ENCODE results near the gene KHSRP. TPM values are rescaled to one million over a fixed set of nuclear protein-coding genes. Genes with fewer than 3 reads are reported as not detected.

KHSRP gene
- total and polyA plus RNA-seq, 2 of the 13 experiments (the other 11 are each of a cell fraction or from before 2014, with no cell fraction given) = 72.1 to 129 TPM

DNA sequence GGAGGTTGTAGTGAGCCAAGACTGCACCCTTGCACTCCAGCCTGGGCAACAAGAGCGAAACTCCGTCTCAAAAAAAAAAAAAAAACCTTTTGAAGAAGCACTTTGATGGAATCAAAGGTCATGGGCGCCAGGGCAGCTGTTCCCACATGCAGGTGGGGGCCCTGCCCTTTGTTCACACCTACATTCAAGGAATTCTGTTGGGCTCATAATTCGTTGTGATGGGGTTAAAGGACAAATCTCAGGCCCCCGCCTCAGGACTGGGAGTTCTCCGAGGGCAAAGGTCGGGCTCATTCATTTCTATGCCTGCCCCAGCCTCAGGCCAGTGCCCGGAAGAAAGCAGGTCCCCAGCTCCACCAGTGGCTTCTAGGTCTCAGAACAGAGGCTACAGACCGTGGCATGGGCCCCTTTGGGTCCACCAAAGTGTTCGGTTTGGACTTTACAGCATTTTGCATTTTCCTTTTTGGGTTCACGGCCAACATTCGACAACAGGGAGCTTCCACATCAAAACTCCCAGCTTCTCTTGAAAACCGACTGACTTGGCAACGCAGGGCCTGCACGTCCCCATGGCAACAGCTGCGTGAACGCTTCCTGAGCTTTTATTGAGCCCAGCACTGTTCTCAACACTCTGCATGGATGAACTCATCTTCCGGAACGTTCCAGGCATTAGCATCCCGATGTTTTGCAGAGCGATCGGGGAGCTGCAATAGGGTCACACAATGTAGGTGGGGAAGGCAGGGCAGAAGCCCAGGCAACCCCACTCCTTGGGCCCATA lies 21.6 kb downstream of the KHSRP start:
- BruUV-seq (replicated peaks) = no TSS peak
- under 1% methylated on average over 17 of the region's 22 CpGs for WGBS (ENCODE audit: low lambda C conversion rate)
- FAIRE-seq = peak; percentile 76
- Histone ChIP-seq H3K27ac (ENCODE audit: extremely low read length, insufficient read depth, low read length) (peak overlapping the region; percentile 48), H3K79me2 (ENCODE audit: insufficient read depth, low read length) (no peaks in the 10 kb centered on the region), H4K20me1 (ENCODE audit: insufficient read depth, low read length) (no peaks in the 10 kb centered on the region), H3K27me3 (ENCODE audit: control insufficient read depth in 1 of 2, insufficient read depth in 2 of 2, low read length in 2 of 2) (no peaks in the 10 kb centered on the region), H2AFZ (ENCODE audit: low read length) (no peak overlapping the region), H3K9me3 (ENCODE audit: low read length) (no peaks in the 10 kb centered on the region), H3K4me2 (ENCODE audit: low read depth, low read length) (peak overlapping the region; percentile 74), H3K36me3 (replicated peaks in 1 of 2; ENCODE audit: control insufficient read depth in 1 of 2, insufficient read depth in 2 of 2, low read length in 2 of 2) (no peaks in the 10 kb centered on the region), H3K9ac (ENCODE audit: insufficient read depth, low read depth, low read length) (peak overlapping the region; percentile 16; the same call in 1 of the 2 replicates), H3K4me1 (ENCODE audit: insufficient read depth, low read length) (peaks cover 18% of the 10 kb centered on the region), H3K4me3 (replicated peaks in 1 of 3; ENCODE audit: insufficient read depth in 1 of 3, low read depth in 2 of 3, low read length in 3 of 3) (peak overlapping the region; percentile 19 to 50 (median 21))
- intact Hi-C loops (cut with micrococcal nuclease; ENCODE audit: unreplicated experiment) = no loop called here
- peak; percentile 87 for ATAC-seq
- peak; percentile 58 for DNase-seq (ENCODE audit: low spot score)
- in situ Hi-C loops (cut with HindIII; ENCODE audit: extremely low pct_ligation_motif_present, low pct_unique_long_range_greater_than_20kb) = no loop called here
- ChIA-PET CTCF (ENCODE audit: low intra/inter-chr PET ratio, low total read pairs) (no interaction called here), POLR2A (interaction anchor here (1.0 to 3.3 kb wide), 6 partner anchors 10 to 73 kb away, joined by 3 to 17 read pairs (median 7); partner anchors contain the start of genes ALKBH7, CLPP, GTF2F1 and KHSRP)
- TF ChIP-seq ZMYM4 (CRISPR knock-in tag; IDR thresholded peaks at IDR 0.05) (no peak), CSRNP2 (CRISPR knock-in tag; conservative IDR thresholded peaks at IDR 0.05; ENCODE audit: low read depth) (no peak), TGIF2 (CRISPR knock-in tag; IDR thresholded peaks at IDR 0.05) (no peak), ZNF296 (CRISPR knock-in tag; conservative IDR thresholded peaks at IDR 0.05) (no peak), ZNF770 (CRISPR knock-in tag; IDR thresholded peaks at IDR 0.05) (no peak), ZNF572 (CRISPR knock-in tag; IDR thresholded peaks at IDR 0.05) (no peak), DNMT1 (CRISPR knock-in tag; IDR thresholded peaks at IDR 0.05) (no peak), ZBTB38 (CRISPR knock-in tag; IDR thresholded peaks at IDR 0.05) (no peak), ZNF703 (CRISPR knock-in tag; IDR thresholded peaks at IDR 0.05; ENCODE audit: borderline replicate concordance) (no peak), SNRNP70 (IDR thresholded peaks at IDR 0.05; ENCODE audit: low read depth, low read length) (no peak), ZBTB1 (CRISPR knock-in tag; IDR thresholded peaks at IDR 0.05; ENCODE audit: borderline replicate concordance) (no peak), FOSL1 (CRISPR knock-in tag; IDR thresholded peaks at IDR 0.05; ENCODE audit: borderline replicate concordance) (no peak), FOXC1 (CRISPR knock-in tag; IDR thresholded peaks at IDR 0.05; ENCODE audit: borderline replicate concordance) (no peak), NAIF1 (CRISPR knock-in tag; IDR thresholded peaks at IDR 0.05; ENCODE audit: borderline replicate concordance) (0 out of 2 replicates have a peak, but pooled peaks have one; percentile 13), ZNF546 (CRISPR knock-in tag; conservative IDR thresholded peaks at IDR 0.05) (no peak), FLYWCH1 (CRISPR knock-in tag; IDR thresholded peaks at IDR 0.05) (no peak), SOX13 (IDR thresholded peaks at IDR 0.05) (peak; percentile 44; the same call in 1 of the 2 replicates), SOX13 (CRISPR knock-in tag; conservative IDR thresholded peaks at IDR 0.05 in 1 of 2, IDR thresholded peaks at IDR 0.05 in 1 of 2) (peak in 1 of 2 experiments; percentile 62; a peak in 2 of 4 replicates), FOXP1 (IDR thresholded peaks at IDR 0.05) (no peak), FOXP1 (CRISPR knock-in tag; IDR thresholded peaks at IDR 0.05) (peak; percentile 19; the same call in 1 of the 2 replicates), NFRKB (IDR thresholded peaks at IDR 0.05) (no peak)
